ENCODE data around the gene VAV3.

The VAV3 gene

DNA sequence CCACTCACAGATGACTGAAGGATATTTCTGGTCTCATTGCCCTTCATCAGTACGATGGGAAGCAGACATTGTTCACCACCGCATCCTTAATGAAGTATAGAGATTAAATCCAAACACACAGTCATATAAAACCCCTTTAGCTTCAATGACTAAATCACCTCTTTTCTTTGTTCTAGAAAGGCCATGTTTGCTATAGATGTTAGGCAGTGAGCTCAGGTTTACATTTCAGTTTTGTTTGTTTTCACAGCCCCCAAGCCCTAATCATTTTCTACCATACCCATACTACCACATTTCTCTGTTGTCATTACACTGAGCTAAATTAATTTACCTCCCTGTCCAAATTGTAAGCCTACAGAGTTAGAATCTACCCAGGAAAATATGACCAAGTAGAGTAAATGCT, 439.0 kb downstream of the VAV3 start:
- DNase-seq = no peak

DNA sequence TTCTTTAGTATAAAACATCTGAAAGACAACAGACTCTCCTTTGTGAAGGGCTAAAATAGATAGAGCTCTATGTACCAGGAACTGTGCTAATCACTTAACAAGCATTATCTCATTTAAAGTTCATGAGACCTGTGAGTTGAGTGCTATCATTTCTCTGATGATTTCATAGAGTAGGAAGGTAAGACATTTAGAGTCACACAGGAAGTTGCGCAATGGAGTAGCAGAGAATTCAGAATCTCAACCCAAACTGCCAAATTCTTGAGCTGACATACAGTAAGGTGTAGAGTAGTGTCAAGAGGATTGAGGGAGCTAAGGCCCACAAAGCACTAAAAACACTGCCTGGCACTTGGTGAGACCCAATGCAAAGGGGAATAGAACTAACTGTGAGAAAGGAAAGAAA, 439.8 kb downstream of the VAV3 start:
- no peak for DNase-seq

DNA sequence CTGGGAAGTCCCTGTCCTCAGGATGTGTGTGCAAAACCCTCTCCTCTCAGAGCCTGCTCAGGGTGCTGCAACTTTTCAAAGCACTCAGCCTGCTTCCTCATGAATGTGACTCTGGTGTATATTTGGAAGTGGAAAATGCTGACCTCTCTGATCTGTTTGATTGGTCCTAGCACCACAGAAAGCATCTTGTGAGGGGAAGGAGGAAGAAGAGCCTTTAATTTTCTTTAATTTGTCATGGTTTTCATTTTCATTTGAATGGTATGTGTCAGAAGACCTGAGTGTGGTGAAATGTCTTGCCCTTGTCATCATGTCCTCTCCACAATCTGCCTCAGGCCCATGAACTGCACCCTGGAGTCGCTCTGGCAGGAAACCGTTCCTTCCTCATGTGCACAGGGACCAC, 440.7 kb downstream of the VAV3 start:
- no peak for DNase-seq

DNA sequence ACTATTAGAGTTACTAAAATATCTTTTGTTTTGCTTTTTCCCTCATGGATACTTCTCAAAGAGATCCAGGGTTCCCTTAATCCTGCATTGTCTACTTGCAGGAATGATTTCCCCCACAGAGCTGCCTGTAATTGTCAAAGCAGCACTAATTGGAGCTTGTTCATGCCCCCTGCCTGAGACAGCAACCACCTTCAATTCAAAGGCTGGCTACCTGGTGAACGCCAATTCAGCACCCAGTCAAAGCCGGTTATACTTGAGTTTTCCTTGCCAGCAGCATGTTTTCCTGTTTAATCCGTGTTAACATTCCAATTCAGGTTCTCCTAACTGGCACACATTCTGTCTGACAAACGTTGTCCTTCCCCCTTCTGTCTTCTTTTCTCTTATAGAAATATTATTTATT, 441.2 kb downstream of the VAV3 start:
- DNase-seq = no peak

DNA sequence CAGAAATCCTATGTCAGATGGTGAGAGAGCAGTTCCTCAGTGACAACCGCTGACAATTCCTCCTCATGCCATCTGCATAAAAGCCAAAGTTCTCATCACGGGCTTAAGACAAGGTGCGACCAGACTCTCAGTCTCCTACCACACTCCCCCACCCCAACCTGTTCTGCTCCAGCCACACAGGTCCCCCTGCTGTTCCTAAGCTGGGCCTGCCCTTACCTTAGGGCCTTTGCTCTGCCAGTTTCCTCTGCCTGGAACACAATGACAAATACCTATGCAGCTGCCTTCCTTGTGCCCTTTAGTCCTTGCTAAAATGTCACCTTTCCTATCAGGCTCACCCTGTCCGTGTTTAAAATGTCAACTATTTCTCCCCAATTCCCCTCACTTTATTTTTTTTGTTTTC, 441.9 kb downstream of the VAV3 start:
- DNase-seq = no peak
